ENCODE results near the gene MACO1. TPM values are rescaled to one million over a fixed set of nuclear protein-coding genes. Genes with fewer than 3 reads are reported as not detected.

MACO1 gene
- total RNA-seq, 1 experiment from 2014 or later, result 9.8 TPM

DNA sequence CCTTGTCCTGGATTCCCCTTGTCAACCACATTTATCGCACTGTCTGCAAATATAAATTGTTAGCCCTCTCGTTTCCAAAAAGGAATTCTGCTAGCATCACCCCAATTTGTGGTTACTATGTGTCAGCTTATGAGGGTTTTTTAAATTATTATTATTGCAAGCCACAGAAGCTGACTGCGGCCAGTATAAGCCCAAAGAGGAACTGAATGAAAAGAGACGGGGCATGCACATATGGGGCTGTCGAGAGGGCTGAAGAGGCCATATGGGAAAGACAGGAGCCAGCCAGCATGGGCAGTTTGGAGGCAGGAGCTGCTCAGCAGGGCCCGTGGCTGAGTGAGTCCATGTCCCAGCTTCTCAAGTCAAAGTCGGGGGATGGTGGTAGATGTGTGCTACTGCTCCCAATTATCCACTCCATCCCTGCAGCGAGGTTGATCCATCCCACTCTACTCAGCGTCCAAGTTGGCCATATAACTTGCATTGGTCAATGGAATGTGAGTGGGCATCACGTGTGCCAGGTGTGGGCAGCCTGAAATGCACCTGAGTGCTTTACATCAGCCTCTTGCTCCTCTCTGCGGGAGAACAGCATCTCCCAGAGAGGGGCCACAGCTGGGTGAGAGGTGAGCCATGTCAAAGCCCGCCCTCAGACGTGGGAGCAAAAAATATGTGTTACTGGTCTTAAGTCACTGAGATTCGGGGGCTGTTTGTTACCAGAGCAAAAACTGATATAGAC, 75.1 kb downstream of the MACO1 start:
- Histone ChIP-seq H3K9ac (ENCODE audit: low read length) (no peak overlapping the region), H3K4me3 (replicated peaks in 1 of 2; ENCODE audit: low read depth in 1 of 2, low read length in 2 of 2) (no peak overlapping the region), H3K27ac (ENCODE audit: low read depth, low read length) (no peak overlapping the region), H3K9me2 (ENCODE audit: insufficient read depth) (no peaks in the 10 kb centered on the region), H3K4me2 (ENCODE audit: low read length) (peak overlapping the region; percentile 45), H3K4me1 (ENCODE audit: control insufficient read depth in 1 of 2, insufficient read depth in 2 of 2, low read length in 2 of 2) (peaks cover 10 to 18% of the 10 kb centered on the region in 2 experiments), H3K9me3 (ENCODE audit: control insufficient read depth in 1 of 2, insufficient read depth in 1 of 2, low read depth in 1 of 2, low read length in 2 of 2) (no peaks in the 10 kb centered on the region), H3K79me2 (ENCODE audit: insufficient read depth, low read length) (no peaks in the 10 kb centered on the region), H4K20me1 (ENCODE audit: insufficient read depth) (no peaks in the 10 kb centered on the region), H3K36me3 (ENCODE audit: control insufficient read depth in 1 of 2, insufficient read depth in 2 of 2, low read length in 2 of 2) (no peaks in the 10 kb centered on the region), H3K27me3 (ENCODE audit: insufficient read depth, low read length) (no peaks in the 10 kb centered on the region), H2AFZ (ENCODE audit: low read depth, low read length, poor library complexity, severe bottlenecking) (no peak overlapping the region)
- no peak for TF ChIP-seq CBX3 (IDR thresholded peaks at IDR 0.05; ENCODE audit: low read depth)
- TF ChIP-seq FOSL1 (IDR thresholded peaks at IDR 0.05; ENCODE audit: low read depth), result no peak
- TF ChIP-seq EGR1 (IDR thresholded peaks at IDR 0.05; ENCODE audit: low read depth), result no peak
- no peak for TF ChIP-seq EZH2 (IDR thresholded peaks at IDR 0.05)
- no peak for TF ChIP-seq ZNF274 (IDR thresholded peaks at IDR 0.05; ENCODE audit: low read depth, low read length)
- TF ChIP-seq RAD21 (IDR thresholded peaks at IDR 0.05; ENCODE audit: low read depth), result no peak
- TF ChIP-seq POLR2AphosphoS5 (IDR thresholded peaks at IDR 0.05; ENCODE audit: low read depth, low read length), result no peak
- no peak for TF ChIP-seq CTCF (IDR thresholded peaks at IDR 0.05 in 2 of 3, conservative IDR thresholded peaks at IDR 0.05 in 1 of 3; ENCODE audit: borderline replicate concordance in 1 of 3, insufficient read depth in 1 of 3, low read depth in 2 of 3, low read length in 2 of 3)
- no peak for TF ChIP-seq CEBPB (IDR thresholded peaks at IDR 0.05; ENCODE audit: low read depth)
- TF ChIP-seq ZBTB33 (IDR thresholded peaks at IDR 0.05; ENCODE audit: extremely low read depth, insufficient replicate concordance, low read length), result no peak
- TF ChIP-seq YY1 (IDR thresholded peaks at IDR 0.05; ENCODE audit: extremely low read depth, insufficient replicate concordance, low read depth, low read length), result no peak
- TF ChIP-seq, protein P1, sequence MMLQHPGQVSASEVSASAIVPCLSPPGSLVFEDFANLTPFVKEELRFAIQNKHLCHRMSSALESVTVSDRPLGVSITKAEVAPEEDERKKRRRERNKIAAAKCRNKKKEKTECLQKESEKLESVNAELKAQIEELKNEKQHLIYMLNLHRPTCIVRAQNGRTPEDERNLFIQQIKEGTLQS (IDR thresholded peaks at IDR 0.05), result no peak
- no peak for TF ChIP-seq SIN3A (IDR thresholded peaks at IDR 0.05; ENCODE audit: low read depth)
- TF ChIP-seq JUND (IDR thresholded peaks at IDR 0.05), result no peak
- TF ChIP-seq, protein P2, sequence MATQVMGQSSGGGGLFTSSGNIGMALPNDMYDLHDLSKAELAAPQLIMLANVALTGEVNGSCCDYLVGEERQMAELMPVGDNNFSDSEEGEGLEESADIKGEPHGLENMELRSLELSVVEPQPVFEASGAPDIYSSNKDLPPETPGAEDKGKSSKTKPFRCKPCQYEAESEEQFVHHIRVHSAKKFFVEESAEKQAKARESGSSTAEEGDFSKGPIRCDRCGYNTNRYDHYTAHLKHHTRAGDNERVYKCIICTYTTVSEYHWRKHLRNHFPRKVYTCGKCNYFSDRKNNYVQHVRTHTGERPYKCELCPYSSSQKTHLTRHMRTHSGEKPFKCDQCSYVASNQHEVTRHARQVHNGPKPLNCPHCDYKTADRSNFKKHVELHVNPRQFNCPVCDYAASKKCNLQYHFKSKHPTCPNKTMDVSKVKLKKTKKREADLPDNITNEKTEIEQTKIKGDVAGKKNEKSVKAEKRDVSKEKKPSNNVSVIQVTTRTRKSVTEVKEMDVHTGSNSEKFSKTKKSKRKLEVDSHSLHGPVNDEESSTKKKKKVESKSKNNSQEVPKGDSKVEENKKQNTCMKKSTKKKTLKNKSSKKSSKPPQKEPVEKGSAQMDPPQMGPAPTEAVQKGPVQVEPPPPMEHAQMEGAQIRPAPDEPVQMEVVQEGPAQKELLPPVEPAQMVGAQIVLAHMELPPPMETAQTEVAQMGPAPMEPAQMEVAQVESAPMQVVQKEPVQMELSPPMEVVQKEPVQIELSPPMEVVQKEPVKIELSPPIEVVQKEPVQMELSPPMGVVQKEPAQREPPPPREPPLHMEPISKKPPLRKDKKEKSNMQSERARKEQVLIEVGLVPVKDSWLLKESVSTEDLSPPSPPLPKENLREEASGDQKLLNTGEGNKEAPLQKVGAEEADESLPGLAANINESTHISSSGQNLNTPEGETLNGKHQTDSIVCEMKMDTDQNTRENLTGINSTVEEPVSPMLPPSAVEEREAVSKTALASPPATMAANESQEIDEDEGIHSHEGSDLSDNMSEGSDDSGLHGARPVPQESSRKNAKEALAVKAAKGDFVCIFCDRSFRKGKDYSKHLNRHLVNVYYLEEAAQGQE (IDR thresholded peaks at IDR 0.05; ENCODE audit: low read depth), result no peak
- CTCF ChIA-PET, result interaction anchor here (1.5 kb wide), 1 partner anchor 14 kb away, joined by 5 read pairs; no protein-coding TSS in a partner anchor
- DNase-seq (ENCODE audit: low read depth, low spot score) (no peak), ATAC-seq (no peak)
- RAD21 ChIA-PET (ENCODE audit: low non-redundant PET in 1 of 2, low total read pairs in 2 of 2, uncharacterized antibody in 2 of 2, unreplicated experiment in 2 of 2), result no interaction called here
- BruUV-seq (replicated peaks), result no TSS peak
- POLR2A ChIA-PET, result interaction anchor here (1.4 kb wide), 1 partner anchor 14 kb away, joined by 3 read pairs; no protein-coding TSS in a partner anchor
- intact Hi-C loops (cut with micrococcal nuclease), result no loop called here
